IPS-11a (cell line): Measurements from ENCODE around the gene MAP3K15.
A peak's percentile ranks its signal among the peaks of the same experiment; 100 is the strongest.
"Not testable (repeated sequence)": the region's sequence is repeated elsewhere in the genome, so short reads cannot be mapped to it uniquely, and the experiment has no call there.

Source experiments
- H3K4me3 ChIP-seq: one replicate; pipeline ENCODE4 v1.5.1; 2013; ENCODE audit warnings: low read depth, low read length, control low read depth

The MAP3K15 gene

DNA sequence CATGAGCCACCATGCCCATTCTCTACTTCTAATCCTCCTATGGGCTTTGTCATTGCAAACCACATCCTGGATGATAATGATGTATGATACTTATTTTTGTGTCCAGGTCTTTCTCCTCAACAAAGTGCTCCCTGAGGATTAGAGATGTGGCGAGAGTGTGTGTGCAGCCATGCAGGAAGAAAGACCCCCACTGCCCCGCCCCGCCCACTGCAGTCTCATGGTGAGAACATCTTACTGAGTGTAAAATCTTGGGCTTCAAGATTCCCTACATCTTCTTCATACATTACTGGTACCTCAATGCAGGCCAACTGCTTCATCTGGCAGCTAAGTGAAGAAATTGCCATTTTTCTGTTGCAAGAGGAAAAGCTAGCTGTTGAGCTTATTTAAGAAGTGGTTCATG is 25.9 kb upstream of the MAP3K15 start:
- no peak overlapping the region for H3K4me3 ChIP-seq

DNA sequence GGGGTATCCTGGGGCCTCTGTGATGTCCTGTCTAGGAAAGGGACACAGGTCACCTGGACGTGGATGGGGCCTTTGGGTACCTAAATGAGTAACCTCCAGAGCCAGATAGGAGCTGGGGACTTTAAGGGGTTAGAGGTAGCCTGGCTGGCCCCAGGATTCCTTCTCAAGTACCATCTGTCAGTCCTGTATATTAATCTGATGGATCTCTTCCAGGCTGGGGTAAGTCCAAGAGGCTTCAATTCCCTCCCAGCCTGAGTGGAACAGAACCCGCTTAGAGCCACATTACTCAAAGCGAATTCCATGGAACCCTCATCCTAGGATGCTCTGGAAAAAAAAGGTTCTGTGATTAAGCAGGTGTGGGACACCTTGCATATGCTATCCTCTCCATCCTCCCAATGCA is 24.8 kb upstream of the MAP3K15 start:
- H3K4me3 ChIP-seq, result no peak overlapping the region

DNA sequence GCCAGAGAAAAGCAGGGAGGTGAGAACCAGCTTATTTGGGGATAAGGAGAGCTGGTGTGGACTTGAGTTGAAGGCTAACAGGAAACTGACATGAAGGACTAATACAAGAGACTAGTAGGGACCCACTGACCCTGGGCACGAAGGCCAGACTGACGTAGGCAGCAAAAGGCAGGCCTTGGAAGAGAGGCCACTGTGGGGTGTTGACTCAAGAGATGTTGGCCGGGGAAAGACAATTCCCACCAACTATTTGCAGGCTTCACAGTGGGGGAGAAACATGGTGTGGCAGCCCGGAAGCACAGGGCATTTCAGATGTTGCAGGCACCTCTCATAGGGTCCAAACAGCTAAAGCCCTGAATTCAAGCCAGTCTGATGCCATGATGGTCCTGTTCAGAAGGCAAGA is 24.4 kb upstream of the MAP3K15 start:
- H3K4me3 ChIP-seq, result no peak overlapping the region

DNA sequence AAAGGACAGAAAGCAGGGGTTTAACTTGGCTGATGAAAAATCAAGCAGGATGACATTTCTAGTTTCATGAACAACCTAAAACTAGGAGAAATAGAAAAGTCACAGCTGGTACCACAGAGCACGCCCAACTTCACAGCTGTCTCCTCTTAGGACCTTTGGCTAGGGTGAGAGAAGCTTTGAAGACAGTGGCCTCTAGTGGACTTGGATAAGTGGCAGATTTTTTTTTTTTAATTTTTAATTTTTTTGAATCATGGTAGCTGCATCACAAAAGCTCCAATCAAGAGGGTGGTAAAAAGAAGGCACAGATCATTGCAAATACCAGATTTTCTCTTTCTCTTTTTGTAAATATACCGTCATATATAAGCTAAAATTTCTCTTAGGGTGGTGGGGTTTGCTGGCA is 20.2 kb upstream of the MAP3K15 start:
- H3K4me3 ChIP-seq, result no peak overlapping the region

DNA sequence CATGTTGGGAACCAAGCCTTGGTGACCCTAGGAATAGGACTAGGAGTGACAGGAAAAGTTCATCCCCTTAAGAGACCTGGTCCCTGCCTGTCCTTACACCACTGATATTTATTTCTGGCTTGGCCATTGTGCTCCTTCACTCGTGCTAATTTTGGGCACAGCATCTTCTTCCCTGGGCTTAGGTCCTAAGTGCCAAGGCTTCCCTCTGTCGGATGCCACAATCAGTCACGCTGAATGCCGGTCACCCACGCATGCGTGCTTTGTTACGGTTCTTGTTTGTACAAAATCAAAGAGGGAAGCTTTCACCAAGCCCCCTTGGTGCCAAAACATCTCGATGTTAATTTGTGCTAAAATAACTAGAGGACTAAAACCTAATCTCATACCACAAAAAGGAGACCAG is 17.4 kb upstream of the MAP3K15 start:
- H3K4me3 ChIP-seq, result no peak overlapping the region

DNA sequence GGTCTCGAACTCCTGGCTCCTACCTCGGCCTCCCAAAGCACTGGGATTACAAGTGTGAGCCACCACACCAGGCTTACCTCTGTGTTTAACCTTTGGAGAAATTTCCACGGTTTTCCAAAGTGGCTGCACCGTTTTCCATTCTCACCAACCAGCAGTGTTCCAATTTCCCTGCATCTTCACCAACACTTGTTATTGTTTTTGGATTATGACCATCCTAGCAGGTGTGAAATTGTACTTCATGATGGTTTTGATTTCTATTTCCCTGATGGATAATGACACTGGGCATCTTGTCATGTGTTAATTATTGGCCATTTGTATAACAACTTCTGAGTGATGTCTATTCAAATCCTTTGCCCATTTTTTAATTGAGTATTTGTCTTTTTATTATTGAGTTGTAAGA is 2.7 kb upstream of the MAP3K15 start:
- no peak overlapping the region for H3K4me3 ChIP-seq

DNA sequence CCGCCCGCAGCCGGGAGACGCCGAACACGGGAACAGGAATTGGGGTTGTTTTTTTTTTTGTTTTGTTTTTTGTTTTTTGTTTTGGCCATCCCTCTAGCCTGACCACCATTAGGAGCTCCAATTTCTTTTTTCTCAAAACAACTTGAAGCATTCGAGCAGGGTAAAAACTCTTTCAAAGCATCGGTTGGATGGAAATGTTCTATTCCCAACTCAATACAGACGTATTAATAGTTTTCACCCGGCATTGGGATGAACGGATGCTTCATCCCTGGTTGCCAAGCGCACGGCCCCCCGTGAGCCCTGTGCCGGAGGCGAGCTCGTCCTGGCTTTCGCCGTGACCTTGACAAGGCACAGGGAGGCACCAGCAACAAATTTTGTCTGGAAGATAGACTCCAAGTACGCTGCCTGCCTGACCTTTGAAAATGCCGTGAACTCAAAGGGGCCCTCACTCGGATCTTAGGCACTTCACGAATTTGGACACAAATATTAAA is 352 bp upstream of the MAP3K15 start:
- peak overlapping the region; percentile 21 for H3K4me3 ChIP-seq

DNA sequence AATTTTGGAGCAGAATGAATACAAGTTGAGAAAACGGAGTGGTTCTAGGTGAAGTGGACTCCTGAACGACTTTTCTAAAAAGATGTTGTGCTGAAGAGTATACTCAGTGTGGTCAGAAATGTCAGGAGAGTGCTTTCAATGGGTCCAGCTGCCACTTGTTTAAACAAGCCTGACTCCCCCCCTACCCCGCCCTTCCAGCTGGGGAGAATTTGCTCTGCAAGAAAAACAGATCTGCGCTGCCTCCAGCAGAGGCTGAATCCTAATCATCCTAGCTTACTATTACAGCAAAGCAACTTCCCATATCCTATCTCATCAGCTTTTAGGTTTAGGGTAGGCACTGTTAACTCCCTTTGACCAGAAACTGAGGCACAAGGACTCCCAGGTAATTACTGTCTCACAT is 1.9 kb downstream of the MAP3K15 start:
- no peak overlapping the region for H3K4me3 ChIP-seq

DNA sequence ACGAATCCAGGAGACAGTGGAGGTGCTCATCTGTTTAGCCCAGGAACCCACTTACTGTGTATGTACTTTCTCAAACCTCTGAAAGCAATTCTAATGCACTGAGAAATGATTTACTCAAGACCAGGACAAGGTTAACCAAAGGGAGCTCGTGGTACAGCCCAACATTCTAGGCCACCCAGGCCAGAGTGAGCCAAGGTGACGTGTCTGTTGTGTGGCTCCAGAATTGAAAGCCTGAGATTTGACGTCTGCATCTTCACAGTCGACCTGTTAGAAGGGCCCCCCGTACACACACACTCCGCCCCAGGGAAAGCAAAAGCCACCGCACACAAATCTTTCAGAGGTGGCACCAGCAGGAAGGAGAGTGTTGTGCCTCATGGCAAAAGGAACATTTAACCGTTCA is 2.3 kb downstream of the MAP3K15 start:
- H3K4me3 ChIP-seq, result no peak overlapping the region

DNA sequence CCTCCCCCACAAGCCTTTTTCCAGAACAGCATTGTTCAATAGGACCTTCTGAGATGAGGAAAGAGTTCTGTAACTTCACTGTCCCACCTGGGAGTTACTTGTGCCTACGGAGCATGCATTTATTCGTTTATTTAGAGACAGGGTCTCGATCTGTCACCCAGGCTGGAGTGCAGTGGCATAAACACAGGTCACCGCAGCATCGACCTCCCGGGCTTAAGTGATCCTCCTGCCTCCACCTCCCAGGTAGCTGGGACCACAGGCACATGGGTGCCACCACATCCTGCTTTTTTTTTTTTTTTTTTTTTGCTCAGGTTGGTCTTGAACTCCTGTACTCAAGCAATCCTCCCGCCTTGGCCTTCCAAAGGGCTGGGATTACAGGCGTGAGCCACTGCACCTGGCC is 2.9 kb downstream of the MAP3K15 start:
- no peak overlapping the region for H3K4me3 ChIP-seq

DNA sequence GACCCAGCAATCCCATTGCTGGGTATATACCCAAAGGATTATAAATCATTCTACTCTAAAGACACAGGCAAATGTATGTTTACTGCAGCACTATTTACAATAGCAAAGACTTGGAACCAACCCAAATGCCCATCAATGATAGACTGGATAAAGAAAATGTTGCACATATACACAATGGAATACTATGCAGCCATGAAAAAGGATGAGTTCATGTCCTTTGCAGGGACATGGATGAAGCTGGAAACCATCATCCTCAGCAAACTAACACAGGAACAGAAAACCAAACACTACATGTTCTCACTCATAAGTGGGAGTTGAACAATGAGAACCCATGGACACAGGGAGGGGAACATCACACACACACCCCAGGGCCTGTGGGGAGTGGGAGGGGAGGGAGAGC is 3.5 kb downstream of the MAP3K15 start:
- H3K4me3 ChIP-seq, result not testable (repeated sequence)

DNA sequence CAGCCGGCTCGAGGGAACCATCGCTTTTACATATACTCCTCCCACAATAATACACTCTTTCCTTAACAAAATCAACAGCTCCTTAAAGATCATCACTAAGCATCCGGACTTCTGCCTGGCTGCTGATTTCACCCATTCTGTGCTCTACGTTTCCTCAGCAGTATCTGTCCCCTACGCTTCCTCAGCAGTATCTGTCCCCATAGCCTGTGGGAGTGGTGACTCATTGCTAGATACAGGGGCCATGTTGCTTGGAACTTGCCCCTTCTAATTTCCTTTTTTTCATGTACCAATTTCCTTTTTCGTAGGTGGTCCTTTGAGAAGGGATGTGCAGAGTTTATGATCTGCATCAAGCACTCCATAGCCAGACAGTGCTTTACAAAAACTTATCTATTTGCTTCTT is 18.6 kb downstream of the MAP3K15 start:
- no peak overlapping the region for H3K4me3 ChIP-seq

DNA sequence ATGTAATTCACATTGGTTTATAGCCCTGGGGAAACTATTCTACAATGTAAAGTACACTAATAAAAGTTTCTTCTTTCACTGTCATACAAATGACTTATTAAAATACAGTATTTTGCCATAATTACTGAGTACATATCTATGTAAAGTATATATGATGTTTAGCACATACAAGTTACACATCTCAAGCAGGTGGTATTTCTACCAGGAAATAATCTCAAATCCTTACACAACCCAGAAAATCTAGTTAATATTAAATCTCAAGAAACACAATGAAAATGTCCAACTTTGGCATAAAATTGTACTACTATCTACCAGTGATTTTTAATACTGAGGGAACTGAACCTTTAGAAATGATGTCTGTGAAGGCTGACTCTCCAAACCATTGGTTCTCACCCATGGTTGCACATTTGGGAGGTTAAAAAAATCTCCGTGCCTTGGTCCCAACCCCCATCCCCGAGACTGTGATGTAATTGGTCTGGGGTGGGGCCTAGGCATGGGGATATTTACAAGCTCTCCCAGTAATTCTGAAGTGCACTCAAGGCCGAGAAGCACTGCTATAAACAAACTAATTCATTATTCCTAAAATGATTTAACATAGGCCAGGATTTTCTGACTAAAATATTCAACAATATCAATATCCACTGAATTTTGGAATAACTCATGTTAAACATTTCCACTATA is 27.6 kb downstream of the MAP3K15 start:
- H3K4me3 ChIP-seq, result no peak overlapping the region

DNA sequence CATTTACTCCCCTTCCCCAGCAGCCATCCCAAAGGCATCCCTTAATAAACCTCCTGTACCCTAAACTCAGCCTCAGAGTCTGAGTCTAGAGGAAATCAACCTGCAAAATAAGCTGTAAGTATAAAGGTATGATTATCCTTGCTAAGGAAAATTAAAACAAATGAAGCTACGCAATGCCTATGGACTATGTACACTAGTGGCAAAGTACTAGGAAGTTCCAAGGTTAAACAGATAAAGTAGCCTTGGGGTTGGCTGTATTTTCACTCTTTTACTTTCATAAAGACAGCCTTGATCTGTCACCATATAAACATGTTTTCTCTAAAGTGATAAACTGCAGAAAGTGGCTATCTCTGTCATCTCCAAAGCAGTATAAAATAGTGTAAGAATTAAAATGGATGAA is 35.9 kb downstream of the MAP3K15 start:
- no peak overlapping the region for H3K4me3 ChIP-seq

DNA sequence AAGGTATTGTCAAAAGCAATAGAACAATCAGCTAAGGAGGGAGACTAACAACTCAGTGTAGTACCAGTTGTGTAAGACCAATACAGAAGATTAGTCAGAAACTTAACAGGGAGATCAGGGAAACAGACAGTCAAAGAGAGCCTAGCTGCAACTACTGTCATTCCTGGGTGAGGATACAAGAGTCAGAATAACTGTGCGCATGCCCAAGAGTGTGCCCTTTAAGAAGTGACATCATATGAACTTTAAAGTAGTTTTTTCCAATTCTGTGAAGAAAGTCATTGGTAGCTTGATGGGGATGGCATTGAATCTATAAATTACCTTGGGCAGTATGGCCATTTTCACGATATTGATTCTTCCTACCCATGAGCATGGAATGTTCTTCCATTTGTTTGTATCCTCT is 46.9 kb downstream of the MAP3K15 start:
- not testable (repeated sequence) for H3K4me3 ChIP-seq

DNA sequence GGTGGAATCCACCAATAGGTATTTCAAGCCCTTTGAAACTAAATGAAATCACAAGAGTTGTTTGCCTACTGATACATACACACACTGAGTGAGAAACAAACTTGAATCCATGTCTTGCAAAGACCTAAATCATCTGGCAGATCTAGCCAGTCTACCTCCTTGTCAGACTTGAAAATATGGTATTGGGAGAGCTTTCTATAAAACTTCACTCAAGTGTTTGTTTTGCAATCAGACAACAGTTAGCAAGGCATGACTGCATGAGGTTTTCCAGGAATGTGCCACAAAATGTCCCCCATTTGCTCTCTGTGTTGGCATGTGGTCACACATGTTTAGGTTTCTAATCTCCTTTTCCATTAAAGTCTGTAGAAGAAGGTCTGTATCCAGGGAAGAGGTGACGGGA is 52.4 kb downstream of the MAP3K15 start:
- H3K4me3 ChIP-seq, result no peak overlapping the region

DNA sequence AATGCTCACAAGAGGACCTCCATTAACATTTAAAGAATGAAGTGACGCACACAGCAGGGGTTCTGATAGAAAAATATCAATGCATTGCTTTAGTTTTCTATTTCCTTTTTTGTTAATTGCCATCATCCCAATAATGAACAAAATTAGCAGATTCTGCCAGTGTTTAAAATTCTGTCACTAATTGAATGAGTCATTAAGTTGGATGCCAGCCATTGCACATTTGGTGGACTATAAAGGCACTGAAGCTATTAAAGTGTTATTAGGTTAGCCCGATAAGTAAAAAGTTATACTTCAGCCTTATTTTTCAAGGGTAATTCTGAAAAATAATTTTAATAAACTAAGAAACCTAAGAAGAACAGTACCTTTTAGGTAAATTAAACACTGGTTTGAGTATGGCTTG is 53.1 kb downstream of the MAP3K15 start:
- H3K4me3 ChIP-seq, result no peak overlapping the region

DNA sequence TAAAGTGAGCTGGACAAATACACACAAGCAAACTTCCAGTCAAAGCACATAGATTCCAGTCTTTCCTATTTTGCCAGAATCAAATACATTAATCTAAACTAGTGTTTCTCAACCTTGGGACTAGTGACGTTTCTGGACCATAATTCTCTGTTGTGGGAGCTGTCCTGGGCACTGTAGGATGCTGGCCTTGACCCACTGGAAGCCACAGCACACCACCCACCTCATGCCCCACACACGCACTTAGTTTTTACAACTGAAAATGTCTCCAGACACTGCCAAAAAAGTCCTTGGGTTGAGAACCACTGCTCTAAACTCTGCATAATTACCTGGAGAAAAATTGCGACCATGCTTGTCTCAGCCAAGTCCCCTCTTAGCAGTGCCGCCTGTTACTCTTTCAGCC is 57.6 kb downstream of the MAP3K15 start:
- no peak overlapping the region for H3K4me3 ChIP-seq

DNA sequence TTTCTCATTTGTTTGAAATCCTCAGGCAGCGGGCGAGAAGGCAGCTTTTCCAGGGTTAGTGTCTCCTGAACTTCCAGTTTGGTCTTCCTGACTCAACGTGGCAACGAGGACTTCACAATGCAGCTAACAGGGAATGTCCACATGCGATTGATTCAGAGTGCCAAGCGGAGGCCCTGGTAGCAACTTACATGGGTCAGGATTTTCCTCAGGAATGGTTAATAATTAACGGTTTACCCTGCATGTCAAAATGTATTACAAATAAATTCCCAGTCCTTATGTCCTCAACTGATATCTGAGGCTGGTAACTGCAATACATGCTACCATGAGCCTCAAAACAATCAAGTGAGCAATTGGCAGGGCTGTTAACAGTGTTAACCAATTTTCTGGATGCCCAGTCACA is 67.2 kb downstream of the MAP3K15 start:
- H3K4me3 ChIP-seq, result no peak overlapping the region

DNA sequence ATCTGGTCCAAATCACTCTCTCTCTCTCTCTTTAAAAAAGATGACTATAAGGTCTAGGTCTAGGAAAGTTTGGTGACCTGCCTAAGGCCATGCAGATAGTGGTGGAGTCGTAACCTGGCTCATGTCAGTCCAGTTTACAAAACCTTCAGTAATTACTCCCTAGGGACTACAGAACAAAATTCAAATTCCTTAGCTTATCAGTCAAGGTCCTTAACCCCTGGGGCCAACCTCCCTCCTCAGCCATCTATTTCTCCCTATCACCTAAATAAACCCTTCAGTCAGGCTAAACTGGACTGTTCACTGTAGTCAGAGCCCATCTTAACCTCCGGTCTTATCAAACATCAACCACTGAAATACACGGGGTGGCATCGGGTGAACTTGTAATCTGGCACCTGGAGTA is 68.9 kb downstream of the MAP3K15 start:
- no peak overlapping the region for H3K4me3 ChIP-seq

DNA sequence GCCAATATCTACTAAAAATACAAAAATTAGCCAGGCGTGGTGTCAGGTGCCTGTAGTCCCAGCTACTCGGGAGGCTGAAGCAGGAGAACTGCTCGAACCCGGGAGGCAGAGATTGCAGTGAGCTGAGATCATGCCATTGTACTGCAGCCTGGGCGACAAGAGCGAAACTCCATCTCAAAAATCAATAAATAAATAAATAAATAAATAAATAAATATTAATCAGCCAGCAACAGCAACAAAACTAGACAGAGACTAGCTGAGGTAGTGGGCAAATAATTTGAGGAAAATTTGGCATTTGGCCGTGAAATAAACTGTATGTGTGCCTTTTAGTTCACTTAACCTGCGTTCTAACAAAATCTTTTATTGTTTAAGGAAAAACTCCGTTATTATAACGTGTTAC is 69.5 kb downstream of the MAP3K15 start:
- H3K4me3 ChIP-seq, result not testable (repeated sequence)

DNA sequence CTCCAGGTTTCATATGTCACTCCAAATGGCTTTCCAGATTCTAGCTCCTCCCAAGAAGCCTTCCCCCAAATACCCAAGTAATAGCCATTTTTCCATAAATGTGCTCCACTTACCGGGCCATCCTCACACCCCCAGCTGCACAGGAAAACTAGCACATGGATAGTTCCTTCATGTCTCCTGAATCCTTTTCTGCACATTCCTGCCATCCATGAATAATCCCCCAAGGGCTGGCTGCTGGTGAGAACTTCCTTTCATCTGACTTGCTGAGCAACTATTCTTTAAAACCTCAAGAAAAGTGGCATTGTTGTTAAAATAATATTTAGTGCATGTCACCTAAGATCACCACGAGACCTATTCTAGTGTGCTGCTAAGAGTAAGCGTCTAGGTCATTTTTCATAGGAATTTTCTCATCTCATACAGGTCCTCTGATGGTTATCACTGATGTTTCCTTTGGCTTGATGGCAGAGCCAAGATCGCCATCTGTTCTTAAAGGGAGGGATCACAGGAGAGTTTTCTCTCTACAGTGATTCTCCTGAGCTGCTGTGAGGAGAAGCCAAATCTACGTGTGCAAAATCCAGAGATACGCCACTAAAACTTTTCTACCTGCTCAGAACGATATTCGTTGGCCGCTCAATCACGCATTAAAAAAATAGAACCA is 71.3 kb downstream of the MAP3K15 start:
- no peak overlapping the region for H3K4me3 ChIP-seq

DNA sequence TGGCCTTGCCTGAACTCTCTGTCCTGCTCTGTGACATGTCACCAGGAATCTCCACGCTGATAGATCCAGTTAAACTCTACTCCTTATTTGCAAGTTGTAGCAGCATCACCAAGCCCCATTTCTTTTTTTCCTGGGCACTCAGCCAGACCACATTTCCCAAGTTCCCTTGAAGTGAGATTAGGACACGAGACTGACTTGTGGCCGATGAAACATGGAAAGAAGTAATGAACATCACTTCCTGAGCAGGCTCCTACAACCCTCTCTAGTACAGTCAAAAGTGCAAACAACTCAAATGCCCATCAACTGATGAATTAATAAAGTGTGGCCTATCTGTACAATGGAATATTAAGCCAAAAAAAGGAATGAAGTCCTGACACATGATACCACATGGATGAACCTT is 74.6 kb downstream of the MAP3K15 start:
- no peak overlapping the region for H3K4me3 ChIP-seq
